Neural progenitor cell (in vitro differentiated cells): ENCODE data around the gene XYLT1. TPM values are rescaled to one million over a fixed set of nuclear protein-coding genes. Genes with fewer than 3 reads are reported as not detected.

Experiments
- DNase-seq: peaks from one replicate; pipeline ENCODE4 v3.0.0-alpha.2; 2016; ENCODE audit warnings: low spot score
- H2AFZ ChIP-seq: fragments of 200-600 bp; sonication (generic); replicated peaks from 2 replicates; pipeline ENCODE4 v1.6.1; 2016; ENCODE audit warnings: antibody characterized with exemption
- H3F3A ChIP-seq: fragments of 200-600 bp; sonication (generic); 2 replicates; pipeline ENCODE4 v1.6.1; 2016; ENCODE audit warnings: antibody characterized with exemption, low read depth
- H3K27ac ChIP-seq: fragments of 200-600 bp; sonication (generic); 2 replicates; pipeline ENCODE4 v1.5.1; 2016; ENCODE audit warnings: mild to moderate bottlenecking
- H3K27me3 ChIP-seq: fragments of 200-600 bp; sonication (generic); 2 replicates; pipeline ENCODE4 v1.6.1; 2016; ENCODE audit warnings: mild to moderate bottlenecking, moderate library complexity
- H3K36me3 ChIP-seq: fragments of 200-600 bp; sonication (generic); 2 replicates; pipeline ENCODE4 v1.5.1; 2016
- H3K4me1 ChIP-seq: fragments of 200-600 bp; sonication (generic); 2 replicates; pipeline ENCODE4 v1.6.1; 2016; ENCODE audit warnings: mixed run types
- H3K4me2 ChIP-seq: fragments of 200-600 bp; sonication (generic); 2 replicates; pipeline ENCODE4 v1.6.1; 2016
- H3K4me3 ChIP-seq: fragments of 200-600 bp; sonication (generic); 2 replicates; pipeline ENCODE4 v1.5.1; 2016
- H3K79me2 ChIP-seq: fragments of 200-600 bp; sonication (generic); 2 replicates; pipeline ENCODE4 v1.6.1; 2016; ENCODE audit warnings: low read depth
- H3K9ac ChIP-seq: fragments of 200-600 bp; sonication (generic); 2 replicates; pipeline ENCODE4 v1.6.1; 2016
- H3K9me3 ChIP-seq: fragments of 200-600 bp; sonication (generic); 2 replicates; pipeline ENCODE4 v1.5.1; 2016; ENCODE audit warnings: low read depth
- H4K20me1 ChIP-seq: fragments of 200-600 bp; sonication (generic); 2 replicates; pipeline ENCODE4 v1.6.1; 2016; ENCODE audit warnings: low read depth
- H3K27ac Mint-ChIP-seq: 3 replicates; pipeline ENCODE4 v1.8.0; 2021; ENCODE audit warnings: mixed read lengths
- H3K27me3 Mint-ChIP-seq: 2 replicates; pipeline ENCODE4 v1.8.0; 2022; ENCODE audit warnings: low read depth, mild to moderate bottlenecking, inconsistent platforms, moderate library complexity, mixed read lengths; ENCODE audit not compliant: insufficient read depth
- H3K36me3 Mint-ChIP-seq: 3 replicates; pipeline ENCODE4 v1.8.0; 2021; ENCODE audit warnings: mixed read lengths
- H3K4me1 Mint-ChIP-seq: 3 replicates; pipeline ENCODE4 v1.8.0; 2021; ENCODE audit warnings: mixed read lengths
- H3K4me3 Mint-ChIP-seq: 3 replicates; pipeline ENCODE4 v1.8.0; 2021; ENCODE audit warnings: mild to moderate bottlenecking, moderate library complexity, mixed read lengths
- H3K9me3 Mint-ChIP-seq: 3 replicates; pipeline ENCODE4 v1.8.0; 2020; ENCODE audit warnings: mixed read lengths
- CTCF ChIP-seq: fragments of 200-600 bp; sonication (generic); IDR thresholded peaks from 2 replicates; pipeline ENCODE4 v1.5.1; 2017; ENCODE audit warnings: antibody characterized with exemption, mild to moderate bottlenecking
- EZH2 ChIP-seq: fragments of 200-600 bp; sonication (generic); IDR thresholded peaks from 2 replicates; pipeline ENCODE4 v1.6.1; 2017; ENCODE audit warnings: antibody characterized with exemption, mild to moderate bottlenecking, moderate library complexity
- EZH2phosphoT487 ChIP-seq: fragments of 200-600 bp; sonication (generic); IDR thresholded peaks from 2 replicates; pipeline ENCODE4 v1.6.1; 2017; ENCODE audit warnings: antibody characterized with exemption
- total RNA-seq: library from RNA; depleted of rRNA; stranded (reverse); fragments of >200 nt; gene quantifications from 2 replicates; pipeline ENCODE4 v1.2.3, GENCODE V29; 2015; ENCODE audit warnings: low replicate concordance

XYLT1 gene
- total RNA-seq, 1 donor from 2014 or later = 5.9 TPM

GRCh38 chr16:17107450-17107849 is 363.3 kb downstream of the XYLT1 start:
- Mint-ChIP-seq H3K36me3 (peaks cover 4% of the 10 kb centered on the region), H3K9me3 (no peaks in the 10 kb centered on the region), H3K27me3 (peaks cover 5% of the 10 kb centered on the region), H3K27ac (no peak overlapping the region), H3K4me3 (no peak overlapping the region), H3K4me1 (peaks cover 30% of the 10 kb centered on the region)
- TF ChIP-seq EZH2 (no peak), CTCF (no peak), EZH2phosphoT487 (no peak)
- DNase-seq = no peak
- Histone ChIP-seq H3F3A (peaks cover 6% of the 10 kb centered on the region), H3K79me2 (no peaks in the 10 kb centered on the region), H2AFZ (no peak overlapping the region), H4K20me1 (no peaks in the 10 kb centered on the region), H3K4me1 (peaks cover 24% of the 10 kb centered on the region), H3K9me3 (no peaks in the 10 kb centered on the region), H3K27me3 (no peaks in the 10 kb centered on the region), H3K4me3 (no peak overlapping the region), H3K9ac (no peak overlapping the region), H3K27ac (no peak overlapping the region), H3K36me3 (no peaks in the 10 kb centered on the region), H3K4me2 (no peak overlapping the region)

- H4K20me1 ChIP-seq = no peaks in the 10 kb centered on the region
- peak; percentile 44 for DNase-seq
- Mint-ChIP-seq H3K27me3 (peaks cover 5% of the 10 kb centered on the region), H3K27ac (peak overlapping the region; percentile 79), H3K4me3 (no peak overlapping the region), H3K36me3 (peaks cover 4% of the 10 kb centered on the region), H3K9me3 (no peaks in the 10 kb centered on the region), H3K4me1 (peaks cover 30% of the 10 kb centered on the region)
- H3K4me3 ChIP-seq = no peak overlapping the region
- peaks cover 24% of the 10 kb centered on the region for H3K4me1 ChIP-seq
- H3K4me2 ChIP-seq = peak overlapping the region; percentile 49
- no peak overlapping the region for H3K9ac ChIP-seq
- H3K79me2 ChIP-seq = no peaks in the 10 kb centered on the region
- no peaks in the 10 kb centered on the region for H3K9me3 ChIP-seq
- no peaks in the 10 kb centered on the region for H3K36me3 ChIP-seq
- peaks cover 6% of the 10 kb centered on the region for H3F3A ChIP-seq
- no peaks in the 10 kb centered on the region for H3K27me3 ChIP-seq
- TF ChIP-seq EZH2phosphoT487 = no peak
- TF ChIP-seq CTCF = no peak
- H2AFZ ChIP-seq = peak overlapping the region; percentile 93
- H3K27ac ChIP-seq = peak overlapping the region; percentile 7
These were observed 364.4 kb downstream of the XYLT1 start for GRCh38 chr16:17106243-17106791.

- Histone ChIP-seq H3F3A (peaks cover 6% of the 10 kb centered on the region), H3K27ac (peak overlapping the region; percentile 37), H4K20me1 (no peaks in the 10 kb centered on the region), H3K79me2 (no peaks in the 10 kb centered on the region), H3K27me3 (no peaks in the 10 kb centered on the region), H3K36me3 (no peaks in the 10 kb centered on the region), H3K4me1 (peaks cover 24% of the 10 kb centered on the region), H3K9ac (no peak overlapping the region), H3K4me2 (peak overlapping the region; percentile 49), H3K9me3 (no peaks in the 10 kb centered on the region), H2AFZ (no peak overlapping the region), H3K4me3 (no peak overlapping the region)
- peak; percentile 12 for DNase-seq
- Mint-ChIP-seq H3K27ac (peak overlapping the region; percentile 69), H3K9me3 (no peaks in the 10 kb centered on the region), H3K36me3 (peaks cover 3% of the 10 kb centered on the region), H3K4me3 (no peak overlapping the region), H3K4me1 (peaks cover 30% of the 10 kb centered on the region), H3K27me3 (peaks cover 5% of the 10 kb centered on the region)
- TF ChIP-seq CTCF = no peak
- no peak for TF ChIP-seq EZH2
- TF ChIP-seq EZH2phosphoT487 = no peak
These were observed 365.4 kb downstream of the XYLT1 start for GRCh38 chr16:17105239-17105797.
